ENCODE results near the gene CKAP2L. TPM values are rescaled to one million over a fixed set of nuclear protein-coding genes. Genes with fewer than 3 reads are reported as not detected.
A peak's percentile ranks its signal among the peaks of the same experiment; 100 is the strongest.

CKAP2L gene
- total and polyA plus RNA-seq, 11 donors, result 0.06 to 4.5 (median 0.29) TPM; not detected in 4

DNA sequence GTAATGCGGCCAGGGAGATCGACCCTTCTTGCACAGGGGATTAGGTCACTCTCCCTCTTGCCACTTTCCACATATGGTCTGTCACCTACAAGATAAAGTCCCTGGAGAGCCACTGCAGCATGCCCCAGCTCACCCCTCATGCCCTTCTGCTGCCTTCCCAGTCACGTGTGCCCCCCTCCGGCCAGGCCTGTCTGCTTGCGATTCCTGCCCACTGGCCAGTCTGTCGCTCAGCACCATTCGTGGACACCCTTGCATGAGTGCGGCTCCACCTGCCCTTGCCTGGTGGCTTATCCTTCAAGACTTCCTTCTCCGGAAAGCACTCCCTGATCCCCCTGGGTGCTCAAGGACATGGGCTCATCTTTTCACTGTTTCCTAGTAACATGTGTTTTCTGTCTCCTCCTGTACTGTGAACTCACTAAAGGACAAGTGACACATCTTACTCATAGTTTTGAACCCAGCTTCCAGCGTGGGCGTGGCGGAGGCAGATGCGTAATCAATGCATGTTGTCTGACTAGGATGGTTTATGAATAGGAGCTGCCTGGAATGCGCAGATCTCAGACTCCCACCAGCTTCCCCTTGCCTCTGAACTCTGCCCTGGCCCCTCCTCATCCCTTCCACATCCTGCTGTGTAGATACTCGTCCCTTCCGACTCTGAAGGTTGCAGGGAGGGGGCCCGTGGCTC, 51.4 kb downstream of the CKAP2L start:
- intact Hi-C loops (cut with DNase I), result no loop called here
- peak in 2 of 4 donors; percentile 21 to 59 for ATAC-seq

DNA sequence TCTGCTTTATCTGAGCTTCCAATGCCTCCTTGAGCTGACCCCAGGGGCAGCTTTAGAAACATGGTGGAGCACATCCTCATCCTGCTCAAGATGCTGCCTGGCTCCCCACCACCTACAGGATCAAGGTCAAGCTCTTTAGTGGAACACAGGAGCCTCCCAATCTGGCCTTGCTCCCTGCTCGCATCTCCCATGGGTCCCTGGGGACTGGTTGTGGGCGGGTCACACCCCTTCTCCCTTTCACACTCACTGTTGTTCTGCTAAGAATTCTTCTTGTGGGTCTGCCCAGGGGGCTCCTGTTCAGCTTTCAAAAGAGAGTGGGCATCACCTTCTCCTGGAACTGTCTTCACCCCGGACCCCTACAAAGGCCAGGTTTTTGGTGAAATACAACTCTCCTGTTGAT, 51.9 kb downstream of the CKAP2L start:
- intact Hi-C loops (cut with DNase I), result no loop called here
- H3K27ac ChIP-seq, result no peak overlapping the region
- DNase-seq, result no peak
- peaks cover 0 to 6% (median 0%) of the 10 kb centered on the region in 9 donors for H3K27me3 ChIP-seq
- no peak for TF ChIP-seq POLR2A (IDR thresholded peaks at IDR 0.05)
- TF ChIP-seq, protein P1, sequence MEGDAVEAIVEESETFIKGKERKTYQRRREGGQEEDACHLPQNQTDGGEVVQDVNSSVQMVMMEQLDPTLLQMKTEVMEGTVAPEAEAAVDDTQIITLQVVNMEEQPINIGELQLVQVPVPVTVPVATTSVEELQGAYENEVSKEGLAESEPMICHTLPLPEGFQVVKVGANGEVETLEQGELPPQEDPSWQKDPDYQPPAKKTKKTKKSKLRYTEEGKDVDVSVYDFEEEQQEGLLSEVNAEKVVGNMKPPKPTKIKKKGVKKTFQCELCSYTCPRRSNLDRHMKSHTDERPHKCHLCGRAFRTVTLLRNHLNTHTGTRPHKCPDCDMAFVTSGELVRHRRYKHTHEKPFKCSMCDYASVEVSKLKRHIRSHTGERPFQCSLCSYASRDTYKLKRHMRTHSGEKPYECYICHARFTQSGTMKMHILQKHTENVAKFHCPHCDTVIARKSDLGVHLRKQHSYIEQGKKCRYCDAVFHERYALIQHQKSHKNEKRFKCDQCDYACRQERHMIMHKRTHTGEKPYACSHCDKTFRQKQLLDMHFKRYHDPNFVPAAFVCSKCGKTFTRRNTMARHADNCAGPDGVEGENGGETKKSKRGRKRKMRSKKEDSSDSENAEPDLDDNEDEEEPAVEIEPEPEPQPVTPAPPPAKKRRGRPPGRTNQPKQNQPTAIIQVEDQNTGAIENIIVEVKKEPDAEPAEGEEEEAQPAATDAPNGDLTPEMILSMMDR (IDR thresholded peaks at IDR 0.05), result no peak
- H3K4me3 ChIP-seq, result no peak overlapping the region
- H3K4me1 ChIP-seq, result peaks cover 0 to 20% (median 0%) of the 10 kb centered on the region in 12 donors
- no peak for ATAC-seq
- no peaks in the 10 kb centered on the region for H3K36me3 ChIP-seq
- no peaks in the 10 kb centered on the region for H3K9me3 ChIP-seq
- 73 to 87% (median 77%) methylated on average over 3 of the region's 3 CpGs for WGBS, 4 donors

More for the DNA sequence above, 51.4 kb downstream of the CKAP2L start:
- DNase-seq, result no peak
- H3K4me3 ChIP-seq, result no peak overlapping the region
- no peaks in the 10 kb centered on the region for H3K9me3 ChIP-seq
- 38 to 58% (median 45%) methylated on average over 17 of the region's 17 CpGs for WGBS, 4 donors
- H3K36me3 ChIP-seq, result no peaks in the 10 kb centered on the region
- TF ChIP-seq, protein P1 (IDR thresholded peaks at IDR 0.05), result no peak
- no peak for TF ChIP-seq POLR2A (IDR thresholded peaks at IDR 0.05)
- H3K4me1 ChIP-seq, result peaks cover 0 to 14% (median 0%) of the 10 kb centered on the region in 12 donors
- H3K27me3 ChIP-seq, result peaks cover 0 to under 1% (median 0%) of the 10 kb centered on the region in 9 donors
- H3K27ac ChIP-seq, result no peak overlapping the region

DNA sequence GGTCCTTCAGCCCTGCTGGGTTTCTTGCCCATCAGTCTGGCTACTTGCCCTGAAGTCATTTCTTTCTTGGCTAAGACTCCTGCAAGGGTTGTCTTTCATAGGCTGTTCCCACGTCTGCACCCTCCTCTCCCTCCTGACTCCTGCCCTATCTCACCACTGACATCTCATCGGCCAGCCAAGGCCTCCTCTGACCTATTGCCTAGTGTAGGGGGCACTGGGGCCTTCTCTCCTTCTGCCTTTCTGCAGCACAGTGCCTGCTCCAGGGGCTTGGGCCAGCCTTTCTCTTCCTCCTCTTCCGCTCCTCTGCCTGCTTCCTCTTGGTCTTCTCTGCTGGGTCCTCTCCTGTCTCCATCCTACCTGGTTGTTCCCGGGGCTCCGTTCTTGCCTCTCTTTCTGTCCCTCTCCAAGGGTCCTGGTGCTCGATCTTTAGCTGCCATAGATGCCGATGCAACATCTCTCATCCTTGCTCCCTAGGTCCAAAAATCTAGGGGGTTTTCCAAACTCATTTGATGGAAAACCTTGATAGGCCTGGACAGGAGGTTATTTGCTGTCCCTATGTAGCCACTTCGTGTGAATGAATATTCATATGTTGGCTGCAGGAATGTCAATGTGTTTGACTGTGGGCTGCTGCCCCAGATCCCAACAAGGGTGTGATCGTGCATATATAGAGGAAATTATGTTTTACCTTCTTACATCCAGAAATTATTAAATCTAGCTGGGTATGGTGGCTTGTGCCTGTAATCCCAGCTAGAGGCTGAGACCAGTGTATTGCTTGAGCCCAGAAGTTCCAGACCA, 53.3 kb downstream of the CKAP2L start:
- no peak for ATAC-seq
- Histone ChIP-seq H3K27me3 (peaks cover 0 to 7% (median 0%) of the 10 kb centered on the region in 9 donors), H3K9me3 (no peaks in the 10 kb centered on the region)

More for the DNA sequence above, 53.3 kb downstream of the CKAP2L start:
- TF ChIP-seq, protein P1 (IDR thresholded peaks at IDR 0.05), result no peak
- no peak for TF ChIP-seq POLR2A (IDR thresholded peaks at IDR 0.05)
- Histone ChIP-seq H3K4me3 (no peak overlapping the region), H3K36me3 (no peaks in the 10 kb centered on the region), H3K27ac (no peak overlapping the region), H3K4me1 (peaks cover 0 to 31% (median 0%) of the 10 kb centered on the region in 12 donors)
- no peak for DNase-seq
- WGBS, 4 donors, result 83 to 91% (median 86%) methylated on average over 9 of the region's 9 CpGs
- intact Hi-C loops (cut with DNase I), result no loop called here

Data from heart left ventricle (tissue), 16 donors.